ENCODE data around the gene RPS27. TPM values are rescaled to one million over a fixed set of nuclear protein-coding genes. Genes with fewer than 3 reads are reported as not detected.

RPS27 gene
- total RNA-seq, 2 experiments from 2014 or later: 2,833 to 5,738 TPM

DNA sequence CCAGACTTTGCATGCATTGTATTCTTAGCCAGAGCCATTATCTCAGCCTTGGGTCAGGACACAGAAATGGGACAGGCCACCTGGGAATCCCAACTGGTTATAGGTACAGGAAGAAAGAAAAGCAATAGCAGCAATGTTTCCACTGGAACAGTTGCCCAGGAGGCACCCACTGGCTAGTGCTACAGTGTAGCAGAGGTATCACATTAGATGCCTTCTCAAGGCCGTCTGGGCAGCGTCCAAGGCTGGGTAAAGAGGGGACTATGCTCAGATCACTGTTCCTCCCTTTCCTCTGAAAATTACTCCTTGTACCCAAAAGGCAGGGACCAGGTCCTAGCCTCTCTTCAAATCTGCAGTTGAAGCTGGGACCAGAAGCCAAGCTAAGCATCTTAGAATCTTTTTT, 20.2 kb upstream of the RPS27 start:
- Histone ChIP-seq H3K4me2 (ENCODE audit: low read length) (no peak overlapping the region), H3K4me3 (ENCODE audit: low read depth, low read length, poor library complexity, severe bottlenecking) (no peak overlapping the region), H3K4me1 (ENCODE audit: insufficient read depth, low read length, poor library complexity, severe bottlenecking) (peaks cover 30% of the 10 kb centered on the region), H3K79me2 (ENCODE audit: insufficient read depth, low read depth, low read length) (peaks cover 25% of the 10 kb centered on the region; the same call in 1 of the 2 replicates), H3K9me3 (ENCODE audit: low read length) (no peaks in the 10 kb centered on the region), H3K9me2 (ENCODE audit: insufficient read depth, low read length) (no peaks in the 10 kb centered on the region), H2AFZ (ENCODE audit: low read length) (no peak overlapping the region), H3K27ac (ENCODE audit: low read depth, low read length, poor library complexity, severe bottlenecking) (no peak overlapping the region), H4K20me1 (ENCODE audit: insufficient read depth, low read length) (no peaks in the 10 kb centered on the region), H3K36me3 (ENCODE audit: insufficient read depth, low read length) (peaks cover 37% of the 10 kb centered on the region)
- DNase-seq (ENCODE audit: low spot score): no peak
- intact Hi-C loops (cut with micrococcal nuclease; ENCODE audit: unreplicated experiment): no loop called here
- ChIA-PET POLR2A (interaction anchor here (0.7 kb wide), 1 partner anchor 14 kb away, joined by 3 read pairs; no protein-coding TSS in a partner anchor), CTCF (ENCODE audit: unreplicated experiment) (no interaction called here)
- BruUV-seq (replicated peaks): no TSS peak
- TF ChIP-seq, protein P1, sequence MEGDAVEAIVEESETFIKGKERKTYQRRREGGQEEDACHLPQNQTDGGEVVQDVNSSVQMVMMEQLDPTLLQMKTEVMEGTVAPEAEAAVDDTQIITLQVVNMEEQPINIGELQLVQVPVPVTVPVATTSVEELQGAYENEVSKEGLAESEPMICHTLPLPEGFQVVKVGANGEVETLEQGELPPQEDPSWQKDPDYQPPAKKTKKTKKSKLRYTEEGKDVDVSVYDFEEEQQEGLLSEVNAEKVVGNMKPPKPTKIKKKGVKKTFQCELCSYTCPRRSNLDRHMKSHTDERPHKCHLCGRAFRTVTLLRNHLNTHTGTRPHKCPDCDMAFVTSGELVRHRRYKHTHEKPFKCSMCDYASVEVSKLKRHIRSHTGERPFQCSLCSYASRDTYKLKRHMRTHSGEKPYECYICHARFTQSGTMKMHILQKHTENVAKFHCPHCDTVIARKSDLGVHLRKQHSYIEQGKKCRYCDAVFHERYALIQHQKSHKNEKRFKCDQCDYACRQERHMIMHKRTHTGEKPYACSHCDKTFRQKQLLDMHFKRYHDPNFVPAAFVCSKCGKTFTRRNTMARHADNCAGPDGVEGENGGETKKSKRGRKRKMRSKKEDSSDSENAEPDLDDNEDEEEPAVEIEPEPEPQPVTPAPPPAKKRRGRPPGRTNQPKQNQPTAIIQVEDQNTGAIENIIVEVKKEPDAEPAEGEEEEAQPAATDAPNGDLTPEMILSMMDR (conservative IDR thresholded peaks at IDR 0.05; ENCODE audit: low read length): no peak
- no peak for TF ChIP-seq EZH2phosphoT487 (IDR thresholded peaks at IDR 0.05; ENCODE audit: borderline replicate concordance, low read depth, low read length)

DNA sequence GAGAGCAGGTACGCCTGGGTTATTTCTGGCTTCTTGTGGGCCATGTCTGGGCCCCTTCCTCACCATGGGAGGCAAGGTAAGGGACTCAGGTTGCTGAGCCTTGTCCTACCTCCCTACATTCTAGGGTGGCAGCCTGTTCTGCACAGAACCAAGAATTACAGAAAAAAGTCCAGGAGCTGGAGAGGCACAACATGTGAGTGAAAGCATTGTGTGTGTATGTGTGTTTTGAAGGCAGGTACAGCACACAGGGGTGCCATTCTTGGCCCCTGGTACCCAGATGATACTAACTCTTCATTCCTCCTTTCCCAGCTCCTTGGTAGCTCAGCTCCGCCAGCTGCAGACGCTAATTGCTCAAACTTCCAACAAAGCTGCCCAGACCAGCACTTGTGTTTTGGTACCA, 17.5 kb upstream of the RPS27 start:
- H3K27ac ChIP-seq (ENCODE audit: low read depth, low read length, poor library complexity, severe bottlenecking): no peak overlapping the region
- H3K36me3 ChIP-seq (ENCODE audit: insufficient read depth, low read length): peaks cover 42% of the 10 kb centered on the region
- CTCF ChIA-PET (ENCODE audit: unreplicated experiment): no interaction called here
- POLR2A ChIA-PET: no interaction called here
- peaks cover 32% of the 10 kb centered on the region for H3K4me1 ChIP-seq (ENCODE audit: insufficient read depth, low read length, poor library complexity, severe bottlenecking)
- no peak for TF ChIP-seq EZH2phosphoT487 (IDR thresholded peaks at IDR 0.05; ENCODE audit: borderline replicate concordance, low read depth, low read length)
- TF ChIP-seq, protein P1 (conservative IDR thresholded peaks at IDR 0.05; ENCODE audit: low read length): no peak
- H2AFZ ChIP-seq (ENCODE audit: low read length): no peak overlapping the region
- no peak for DNase-seq (ENCODE audit: low spot score)
- H3K9me2 ChIP-seq (ENCODE audit: insufficient read depth, low read length): no peaks in the 10 kb centered on the region
- no peak overlapping the region for H3K4me3 ChIP-seq (ENCODE audit: low read depth, low read length, poor library complexity, severe bottlenecking)
- no peak overlapping the region for H3K4me2 ChIP-seq (ENCODE audit: low read length)
- peaks cover 31% of the 10 kb centered on the region for H3K79me2 ChIP-seq (ENCODE audit: insufficient read depth, low read depth, low read length)
- H3K9me3 ChIP-seq (ENCODE audit: low read length): no peaks in the 10 kb centered on the region
- intact Hi-C loops (cut with micrococcal nuclease; ENCODE audit: unreplicated experiment): no loop called here
- no TSS peak for BruUV-seq (replicated peaks)
- H4K20me1 ChIP-seq (ENCODE audit: insufficient read depth, low read length): no peaks in the 10 kb centered on the region

DNA sequence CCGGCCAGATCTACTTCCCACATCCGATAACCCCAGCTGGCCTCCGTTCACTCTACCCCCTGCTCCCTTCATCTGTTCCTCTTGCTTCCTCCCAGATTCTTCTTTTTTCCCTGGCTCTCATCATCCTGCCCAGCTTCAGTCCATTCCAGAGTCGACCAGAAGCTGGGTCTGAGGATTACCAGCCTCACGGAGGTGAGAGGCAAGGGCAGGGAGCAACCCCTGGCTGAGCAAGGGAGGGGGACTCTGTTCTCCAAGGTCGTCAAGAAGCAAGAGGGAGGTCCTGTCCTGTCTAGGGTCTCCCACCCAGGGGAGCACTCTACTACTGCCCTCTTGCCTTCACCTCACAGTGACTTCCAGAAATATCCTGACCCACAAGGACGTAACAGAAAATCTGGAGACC, 17.0 kb upstream of the RPS27 start:
- Histone ChIP-seq H3K27ac (ENCODE audit: low read depth, low read length, poor library complexity, severe bottlenecking) (no peak overlapping the region), H3K79me2 (ENCODE audit: insufficient read depth, low read depth, low read length) (peaks cover 32% of the 10 kb centered on the region), H2AFZ (ENCODE audit: low read length) (no peak overlapping the region), H3K36me3 (ENCODE audit: insufficient read depth, low read length) (peaks cover 42% of the 10 kb centered on the region), H3K9me3 (ENCODE audit: low read length) (no peaks in the 10 kb centered on the region), H4K20me1 (ENCODE audit: insufficient read depth, low read length) (no peaks in the 10 kb centered on the region), H3K9me2 (ENCODE audit: insufficient read depth, low read length) (no peaks in the 10 kb centered on the region), H3K4me3 (ENCODE audit: low read depth, low read length, poor library complexity, severe bottlenecking) (no peak overlapping the region), H3K4me2 (ENCODE audit: low read length) (no peak overlapping the region), H3K4me1 (ENCODE audit: insufficient read depth, low read length, poor library complexity, severe bottlenecking) (peaks cover 30% of the 10 kb centered on the region)
- DNase-seq (ENCODE audit: low spot score): no peak
- no peak for TF ChIP-seq EZH2phosphoT487 (IDR thresholded peaks at IDR 0.05; ENCODE audit: borderline replicate concordance, low read depth, low read length)
- TF ChIP-seq, protein P1 (conservative IDR thresholded peaks at IDR 0.05; ENCODE audit: low read length): no peak
- CTCF ChIA-PET (ENCODE audit: unreplicated experiment): no interaction called here
- intact Hi-C loops (cut with micrococcal nuclease; ENCODE audit: unreplicated experiment): no loop called here
- no TSS peak for BruUV-seq (replicated peaks)
- POLR2A ChIA-PET: no interaction called here

Data from OCI-LY7 (cell line).